DOHH2 (cell line): Measurements from ENCODE around the gene PDE4D.

Experiments
- H3F3A ChIP-seq: fragments of 200-600 bp; sonication (generic), shearing (Covaris generic); 2 replicates; pipeline ENCODE4 v1.6.0; 2016; ENCODE audit warnings: antibody characterized with exemption, mild to moderate bottlenecking; ENCODE audit not compliant: control insufficient read depth, insufficient read depth
- H3K27ac ChIP-seq: fragments of 200-600 bp; sonication (generic); 2 replicates; pipeline ENCODE4 v1.5.1; 2014; ENCODE audit warnings: low read depth, mild to moderate bottlenecking, low read length, moderate library complexity
- H3K27me3 ChIP-seq: fragments of 200-600 bp; sonication (generic); 2 replicates; pipeline ENCODE4 v1.6.1; 2014; ENCODE audit warnings: mild to moderate bottlenecking, low read length, mixed read lengths; ENCODE audit not compliant: control insufficient read depth
- H3K36me3 ChIP-seq: fragments of 200-600 bp; sonication (generic); 2 replicates; pipeline ENCODE4 v1.6.1; 2014; ENCODE audit warnings: mild to moderate bottlenecking, low read length, moderate library complexity, mixed read lengths; ENCODE audit not compliant: control insufficient read depth
- H3K4me1 ChIP-seq: fragments of 200-600 bp; sonication (generic); 2 replicates; pipeline ENCODE4 v1.6.1; 2014; ENCODE audit warnings: mild to moderate bottlenecking, low read length, mixed read lengths; ENCODE audit not compliant: control insufficient read depth
- H3K4me2 ChIP-seq: fragments of 200-600 bp; sonication (generic); 2 replicates; pipeline ENCODE4 v1.6.0; 2014; ENCODE audit warnings: mild to moderate bottlenecking, low read length, moderate library complexity
- H3K4me3 ChIP-seq: fragments of 200-600 bp; sonication (generic); 2 replicates; pipeline ENCODE4 v1.5.1; 2014; ENCODE audit warnings: mild to moderate bottlenecking, low read length, mixed read lengths
- H3K79me2 ChIP-seq: fragments of 200-600 bp; sonication (generic); 2 replicates; pipeline ENCODE4 v1.6.1; 2014; ENCODE audit warnings: mild to moderate bottlenecking, low read length, mixed read lengths; ENCODE audit not compliant: control insufficient read depth
- H3K9me2 ChIP-seq: fragments of 200-600 bp; sonication (generic); replicated peaks from 2 replicates; pipeline ENCODE4 v1.6.1; 2014; ENCODE audit warnings: mild to moderate bottlenecking, low read length, mixed read lengths; ENCODE audit not compliant: control insufficient read depth
- H3K9me3 ChIP-seq: fragments of 200-600 bp; sonication (generic); 2 replicates; pipeline ENCODE4 v1.6.1; 2014; ENCODE audit warnings: antibody characterized with exemption, low read length, mixed read lengths; ENCODE audit not compliant: control insufficient read depth, insufficient read depth
- H4K20me1 ChIP-seq: fragments of 200-600 bp; sonication (generic); 2 replicates; pipeline ENCODE4 v1.6.0; 2014; ENCODE audit warnings: low read depth, mild to moderate bottlenecking, antibody characterized with exemption, low read length, moderate library complexity; ENCODE audit not compliant: control insufficient read depth, insufficient read depth
- CTCF ChIP-seq: fragments of 200-600 bp; sonication (generic); IDR thresholded peaks from one replicate; pipeline ENCODE4 v1.5.1; 2014; ENCODE audit warnings: antibody characterized with exemption, mild to moderate bottlenecking, low read depth, low read length; ENCODE audit not compliant: poor library complexity, severe bottlenecking
- EZH2phosphoT487 ChIP-seq: fragments of 200-600 bp; sonication (generic); IDR thresholded peaks from 2 replicates; pipeline ENCODE4 v1.6.1; 2017; ENCODE audit warnings: borderline replicate concordance, mild to moderate bottlenecking, antibody characterized with exemption, low read length, moderate library complexity, mixed read lengths

PDE4D gene

DNA sequence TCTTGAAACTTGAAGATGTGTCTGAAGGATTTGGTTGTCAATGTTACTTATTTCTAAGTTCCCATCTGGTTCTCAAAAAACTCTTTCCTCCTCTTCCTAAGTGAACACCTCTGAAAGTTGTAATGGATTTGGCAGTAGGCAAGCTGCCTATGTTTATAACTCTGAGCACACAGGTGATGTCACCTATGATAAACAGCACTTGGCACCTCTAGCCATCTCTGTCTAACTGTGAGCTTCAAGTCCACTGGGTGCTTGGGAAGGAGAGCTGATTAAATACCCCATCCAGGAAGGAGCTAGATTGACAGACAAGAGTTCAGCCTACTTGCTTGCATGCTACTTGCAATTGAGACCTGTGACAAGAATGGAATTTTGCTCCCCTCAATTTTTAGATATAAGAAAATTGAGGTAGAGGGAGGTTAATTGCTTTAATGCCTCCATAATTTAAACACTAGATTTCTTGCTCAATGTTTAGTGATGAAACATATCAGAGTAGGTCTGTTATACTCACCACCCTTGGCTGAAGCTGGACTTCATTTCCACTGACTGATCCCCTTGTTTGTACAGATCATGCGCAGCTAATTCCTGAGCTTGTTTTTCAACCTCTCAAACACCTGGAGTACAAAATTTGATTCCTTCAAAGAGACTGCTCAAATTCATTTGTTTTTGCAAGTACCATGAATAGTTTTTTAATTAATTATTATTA, 49.9 kb downstream of the PDE4D start:
- Histone ChIP-seq H3K9me3 (no peaks in the 10 kb centered on the region), H3K79me2 (no peaks in the 10 kb centered on the region), H3F3A (no peaks in the 10 kb centered on the region), H3K4me3 (no peak overlapping the region), H3K4me2 (no peak overlapping the region), H3K27ac (no peak overlapping the region), H3K27me3 (no peaks in the 10 kb centered on the region), H3K36me3 (no peaks in the 10 kb centered on the region), H3K9me2 (no peaks in the 10 kb centered on the region), H4K20me1 (no peaks in the 10 kb centered on the region), H3K4me1 (no peaks in the 10 kb centered on the region)
- TF ChIP-seq EZH2phosphoT487 (no peak), CTCF (no peak)

- H3K27me3 ChIP-seq, result no peaks in the 10 kb centered on the region
- no peak overlapping the region for H3K4me2 ChIP-seq
- H3F3A ChIP-seq, result no peaks in the 10 kb centered on the region
- no peaks in the 10 kb centered on the region for H3K36me3 ChIP-seq
- no peaks in the 10 kb centered on the region for H3K79me2 ChIP-seq
- no peaks in the 10 kb centered on the region for H3K4me1 ChIP-seq
- H3K9me3 ChIP-seq, result no peaks in the 10 kb centered on the region
- no peaks in the 10 kb centered on the region for H3K9me2 ChIP-seq
- no peak overlapping the region for H3K4me3 ChIP-seq
- no peaks in the 10 kb centered on the region for H4K20me1 ChIP-seq
- no peak overlapping the region for H3K27ac ChIP-seq
- no peak for TF ChIP-seq EZH2phosphoT487
- no peak for TF ChIP-seq CTCF
Measured at GRCh38 chr5:59842999-59843398, 50.5 kb downstream of the PDE4D start.

DNA sequence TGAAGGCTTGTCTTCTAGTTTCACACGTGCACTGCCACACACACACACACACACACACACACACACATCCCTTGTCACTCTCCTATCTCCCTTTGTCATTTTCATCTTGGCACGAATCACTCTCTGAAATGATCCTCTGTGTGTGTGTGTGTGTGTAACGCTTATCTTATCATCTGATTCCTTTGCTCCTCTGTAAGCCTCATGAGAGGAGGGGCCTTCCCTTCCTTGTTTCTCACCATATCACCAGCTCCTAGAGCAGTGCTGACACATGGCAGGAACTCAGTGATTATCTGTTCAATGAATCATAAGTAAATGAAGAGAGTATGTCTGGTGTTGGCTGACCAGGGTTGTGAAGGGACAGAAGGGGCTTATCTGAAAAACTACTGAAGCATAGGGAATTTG, 53.3 kb downstream of the PDE4D start:
- H3K4me1 ChIP-seq, result no peaks in the 10 kb centered on the region
- H3K27me3 ChIP-seq, result no peaks in the 10 kb centered on the region
- no peak overlapping the region for H3K4me2 ChIP-seq
- H3K9me3 ChIP-seq, result no peaks in the 10 kb centered on the region
- H3K27ac ChIP-seq, result no peak overlapping the region
- no peaks in the 10 kb centered on the region for H4K20me1 ChIP-seq
- no peaks in the 10 kb centered on the region for H3K79me2 ChIP-seq
- no peaks in the 10 kb centered on the region for H3F3A ChIP-seq
- H3K9me2 ChIP-seq, result no peaks in the 10 kb centered on the region
- no peak for TF ChIP-seq CTCF
- TF ChIP-seq EZH2phosphoT487, result no peak
- no peaks in the 10 kb centered on the region for H3K36me3 ChIP-seq
- no peak overlapping the region for H3K4me3 ChIP-seq
